ENCODE results near the gene TOMM40.
"Not testable (repeated sequence)": the region's sequence is repeated elsewhere in the genome, so short reads cannot be mapped to it uniquely, and the experiment has no call there.

TOMM40 gene

DNA sequence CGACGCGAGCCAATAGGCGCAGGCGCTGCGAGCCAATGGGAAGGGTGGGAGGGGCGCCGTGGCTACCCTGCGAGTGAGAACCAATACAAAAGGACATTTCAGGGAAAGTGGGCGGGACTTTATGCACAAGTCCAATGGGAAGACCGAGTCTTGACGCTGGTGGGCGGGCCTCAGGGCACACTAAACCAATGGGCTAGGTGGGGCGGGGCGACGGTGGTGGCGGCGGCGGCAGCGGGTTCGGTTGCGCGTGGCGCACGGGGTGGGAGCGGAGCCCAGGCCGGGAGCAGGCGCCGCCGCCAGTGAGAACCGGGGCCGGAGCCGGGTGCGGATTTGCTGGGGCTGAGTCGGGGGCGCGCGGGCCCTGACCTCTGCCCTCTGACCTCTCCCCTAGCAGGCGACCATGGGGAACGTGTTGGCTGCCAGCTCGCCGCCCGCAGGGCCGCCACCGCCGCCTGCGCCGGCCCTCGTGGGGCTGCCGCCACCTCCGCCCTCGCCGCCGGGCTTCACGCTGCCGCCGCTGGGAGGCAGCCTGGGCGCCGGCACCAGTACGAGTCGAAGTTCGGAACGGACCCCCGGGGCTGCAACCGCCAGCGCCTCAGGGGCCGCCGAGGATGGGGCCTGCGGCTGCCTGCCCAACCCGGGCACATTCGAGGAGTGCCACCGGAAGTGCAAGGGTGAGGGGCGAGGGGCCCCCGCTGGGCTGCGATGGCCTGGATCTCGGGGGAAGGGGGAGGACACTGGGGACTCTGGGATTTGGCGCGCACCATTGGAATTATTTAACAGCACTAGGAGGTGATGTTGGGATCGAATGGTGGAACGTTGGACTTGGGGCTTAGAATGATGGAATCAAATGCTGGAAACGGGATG lies at the start of gene TOMM40:
Gene TOMM40 (plus strand): TSS at position 239 of the 867 bp plus-strand sequence. CDS start 162 bp downstream, at position 401.
- no peak for DNase-seq

GRCh38 chr19:44845286-44845611 lies 45.8 kb upstream of the TOMM40 start:
- no peak for DNase-seq

DNA sequence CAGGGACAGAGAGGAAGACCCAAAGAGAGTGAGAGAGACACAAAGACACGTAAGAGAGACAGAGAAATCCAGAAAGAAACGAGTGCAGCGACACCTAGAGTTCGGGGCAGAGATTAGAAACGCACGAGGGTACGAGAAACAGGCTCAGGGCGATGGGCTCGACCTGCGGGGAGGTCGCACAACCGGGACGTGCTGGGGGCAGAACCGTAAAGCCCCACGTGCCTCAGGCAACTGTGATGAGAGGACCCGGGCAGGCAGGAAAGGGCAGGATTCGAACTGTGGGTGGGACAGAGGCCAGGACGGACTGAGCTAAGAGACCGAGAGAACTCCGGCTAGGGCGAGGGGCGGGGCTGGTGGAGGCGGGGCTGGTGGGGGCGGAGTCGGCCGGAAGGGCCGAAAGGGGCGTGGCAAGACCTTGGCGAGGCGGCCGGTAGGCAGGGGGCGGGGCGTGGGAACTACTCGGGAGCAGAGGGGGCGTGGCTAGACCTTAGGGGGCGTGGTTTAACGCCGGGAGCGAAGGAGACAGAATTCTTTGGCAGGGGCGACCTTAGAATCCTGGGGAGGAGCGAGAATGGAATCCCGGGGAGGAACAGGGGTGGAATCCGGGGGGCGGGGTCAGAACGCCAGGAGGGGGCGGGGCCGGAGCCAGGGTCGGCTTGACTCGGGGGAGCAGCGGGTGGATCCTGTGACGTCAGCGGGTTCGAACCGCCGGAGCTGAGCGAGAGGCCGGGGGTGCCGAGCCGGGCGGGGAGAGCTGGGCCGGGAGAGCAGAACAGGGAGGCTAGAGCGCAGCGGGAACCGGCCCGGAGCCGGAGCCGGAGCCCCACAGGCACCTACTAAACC lies 45.2 kb upstream of the TOMM40 start, which contains the start of gene NECTIN2:
Gene NECTIN2 (plus strand): TSS at position 686 of the 843 bp plus-strand sequence. CDS start 229 bp downstream, outside the sequence.
- DNase-seq, result peak; percentile 94

GRCh38 chr19:44846455-44847143 lies 44.5 kb upstream of the TOMM40 start:
- no peak for DNase-seq

DNA sequence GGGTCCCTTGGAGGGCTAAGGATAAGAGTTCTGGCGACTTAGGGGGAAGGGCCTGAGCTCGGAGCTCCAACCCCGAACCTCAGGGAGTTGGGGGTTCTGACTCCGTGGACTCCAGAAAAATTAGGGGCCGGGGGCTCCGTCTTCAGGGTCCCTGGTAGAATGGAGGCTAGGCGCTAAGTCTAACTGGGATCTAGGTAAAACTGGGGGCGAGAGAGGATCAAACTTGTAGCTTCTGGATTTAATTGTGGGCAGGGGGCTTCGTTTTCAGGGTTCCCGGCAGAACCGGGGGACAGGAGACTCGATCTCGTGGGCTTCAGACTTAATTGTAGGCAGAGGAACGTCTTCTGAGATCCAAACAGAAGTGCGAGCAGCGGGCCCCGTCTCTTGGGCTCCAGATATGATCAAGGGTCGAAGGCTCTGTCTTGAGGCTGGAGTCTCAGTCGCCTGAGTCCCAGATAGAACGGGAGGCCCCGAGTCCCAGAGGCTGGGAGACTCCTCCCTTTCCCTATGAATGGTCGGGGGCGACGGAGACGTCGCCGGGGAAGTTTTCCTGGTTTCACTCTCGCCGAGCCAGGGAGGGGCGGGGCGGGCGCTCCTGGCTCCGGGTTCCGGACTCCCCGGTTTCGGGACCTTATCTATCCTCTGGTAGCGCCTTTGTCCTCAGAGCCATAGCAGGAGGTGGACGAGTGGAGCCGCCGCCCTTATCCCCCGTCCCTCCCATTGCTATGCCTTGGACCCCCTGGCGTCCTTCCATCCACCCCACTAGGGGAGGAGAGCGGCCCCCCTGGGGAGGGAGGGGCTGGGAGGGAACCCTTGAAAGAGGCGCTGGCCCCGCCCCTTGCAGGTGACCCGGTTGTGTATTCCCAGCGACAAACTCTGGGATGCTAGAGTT lies 43.7 kb upstream of the TOMM40 start:
- DNase-seq, result peak; percentile 75

DNA sequence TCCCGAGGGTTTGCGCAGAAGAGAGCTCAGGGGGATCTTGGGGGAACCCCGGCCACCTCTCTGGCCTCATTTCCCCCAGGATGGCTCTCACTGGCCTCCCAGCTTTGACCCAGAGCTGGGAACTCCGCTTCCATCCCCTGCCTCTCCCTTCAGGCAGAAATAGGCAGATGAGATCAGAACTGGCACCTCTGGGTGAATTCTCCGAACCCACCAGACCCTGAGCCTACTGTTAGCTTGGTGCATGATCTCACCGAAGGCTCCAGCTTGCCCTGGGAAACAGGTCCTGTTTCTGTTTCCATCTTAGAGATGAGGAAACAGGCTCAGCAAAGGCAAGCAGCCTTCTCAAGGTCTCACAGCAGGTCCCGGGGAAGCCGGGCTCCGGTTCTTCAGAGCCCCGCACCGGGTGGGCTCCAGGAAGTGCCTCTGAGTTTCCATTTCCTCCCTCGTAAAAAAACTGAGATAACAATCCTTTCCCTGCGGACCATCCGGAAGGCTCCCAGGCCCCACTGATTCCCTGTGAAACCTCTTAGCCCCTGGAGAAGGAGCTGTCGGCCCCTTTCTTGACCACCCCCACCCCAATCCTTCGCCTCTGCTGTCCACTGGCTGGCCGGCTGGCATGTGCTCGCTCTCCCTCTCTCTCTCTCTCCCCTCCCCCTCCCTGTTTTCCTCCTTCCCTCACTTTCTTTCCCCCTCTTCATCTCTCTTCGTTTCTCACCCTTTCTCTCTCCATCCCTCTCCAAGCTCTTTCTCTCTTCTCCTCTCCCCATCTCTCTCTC lies 42.8 kb upstream of the TOMM40 start:
- DNase-seq, result peak; percentile 77

DNA sequence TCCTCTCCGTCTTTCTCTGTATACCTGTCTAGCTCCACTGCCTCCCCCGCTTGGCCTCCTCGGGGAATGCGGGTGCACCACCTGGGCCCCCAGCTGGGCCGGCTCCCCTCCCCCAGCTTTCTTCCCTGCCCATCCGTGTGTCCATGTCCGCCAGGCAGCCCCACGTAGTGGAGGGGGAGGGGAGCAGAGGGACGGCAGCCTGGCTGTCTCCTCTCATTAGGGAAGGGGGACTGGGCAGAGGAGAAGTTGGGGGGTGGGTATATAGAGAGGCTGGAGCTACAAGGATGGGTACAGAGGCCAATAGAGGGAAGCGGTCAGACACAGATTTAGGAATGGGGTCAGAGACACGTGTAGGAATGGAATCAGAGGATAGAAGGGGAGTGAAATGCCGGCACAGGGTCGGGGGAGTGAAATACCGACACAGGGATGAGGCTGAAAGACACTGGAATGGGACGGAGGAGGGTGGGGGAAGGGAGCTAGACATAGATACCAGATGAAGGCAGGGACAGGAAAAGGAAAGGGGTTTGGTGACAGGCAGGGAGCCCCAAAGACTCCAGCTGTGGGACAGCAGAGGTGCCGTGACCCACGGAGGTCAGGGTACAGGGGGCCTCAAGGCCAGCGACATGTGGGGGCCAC lies 42.1 kb upstream of the TOMM40 start:
- peak; percentile 89 for DNase-seq

DNA sequence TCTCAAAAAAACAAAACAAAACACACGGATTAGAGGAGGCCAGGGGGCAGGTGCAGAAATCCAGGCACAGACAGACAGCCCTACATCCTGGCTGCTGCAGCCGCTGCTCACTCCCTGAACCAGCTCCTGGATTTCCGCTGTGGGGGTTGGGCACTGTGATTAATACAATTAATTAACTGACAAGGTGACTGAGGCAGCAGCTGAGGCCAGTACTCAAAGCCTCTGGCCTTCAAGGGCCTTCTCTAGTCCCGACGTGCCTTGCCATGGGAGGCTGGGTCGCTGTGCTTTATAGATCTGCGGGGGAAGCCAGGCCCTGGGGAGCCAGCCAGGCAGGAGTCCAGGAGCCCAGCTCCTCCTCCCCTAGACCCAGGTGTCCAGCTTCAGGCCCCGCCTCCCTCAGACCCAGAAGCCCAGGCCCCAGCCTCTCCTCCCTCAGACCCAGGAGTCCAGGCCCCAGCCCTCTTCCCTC lies 40.4 kb upstream of the TOMM40 start:
- peak; percentile 22 for DNase-seq

- DNase-seq, result no peak
Observed at GRCh38 chr19:44851427-44851826, 39.6 kb upstream of the TOMM40 start.

DNA sequence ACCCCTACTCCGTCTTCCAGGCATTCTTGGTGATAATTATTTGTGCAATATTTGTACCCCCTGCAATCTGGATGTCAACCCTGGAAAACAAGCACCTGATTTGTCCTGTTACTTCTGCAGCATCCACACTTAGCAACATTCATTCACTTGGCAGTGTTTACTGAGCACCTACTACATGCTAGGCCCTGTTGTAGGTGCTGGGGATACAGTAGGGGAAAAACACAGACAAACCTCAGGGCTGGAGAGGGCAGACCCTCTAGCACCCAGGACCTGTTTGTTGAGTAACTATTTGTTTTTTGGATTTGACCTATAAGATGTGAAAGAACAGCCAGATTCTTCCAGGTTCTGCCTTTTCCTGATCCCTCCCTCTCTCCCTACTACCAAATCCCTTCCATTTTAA lies 35.4 kb upstream of the TOMM40 start:
- DNase-seq, result no peak

GRCh38 chr19:44856421-44857083 lies 34.5 kb upstream of the TOMM40 start:
- no peak for DNase-seq

- no peak for DNase-seq
Observed at GRCh38 chr19:44857837-44858236, 33.2 kb upstream of the TOMM40 start.

- DNase-seq, result not testable (repeated sequence)
Observed at GRCh38 chr19:44861576-44861975, 29.5 kb upstream of the TOMM40 start.

- DNase-seq, result no peak
Observed at GRCh38 chr19:44863990-44864389, 27.1 kb upstream of the TOMM40 start.

GRCh38 chr19:44865196-44865767 lies 25.8 kb upstream of the TOMM40 start:
- no peak for DNase-seq

DNA sequence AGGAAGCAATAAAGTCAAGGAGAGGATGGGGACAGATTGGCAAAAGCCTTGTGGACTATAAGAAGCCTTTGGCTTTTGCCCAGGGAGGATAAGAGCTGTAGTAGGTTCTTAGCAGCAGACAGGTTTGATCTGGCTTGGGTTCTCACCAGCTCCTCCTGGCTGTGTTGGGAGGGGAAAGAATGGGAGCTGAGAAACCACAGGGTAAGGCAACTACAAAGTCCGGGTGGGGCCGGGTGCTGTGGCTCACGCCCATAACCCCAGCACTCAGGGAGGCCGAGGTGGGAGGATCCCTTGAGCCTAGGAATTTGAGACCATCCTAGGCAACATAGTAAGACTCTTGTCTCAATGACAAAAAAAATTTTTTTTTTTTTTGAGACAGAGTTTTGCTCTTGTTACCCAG lies 24.4 kb upstream of the TOMM40 start:
- no peak for DNase-seq

- no peak for DNase-seq
Observed at GRCh38 chr19:44867578-44867977, 23.5 kb upstream of the TOMM40 start.

DNA sequence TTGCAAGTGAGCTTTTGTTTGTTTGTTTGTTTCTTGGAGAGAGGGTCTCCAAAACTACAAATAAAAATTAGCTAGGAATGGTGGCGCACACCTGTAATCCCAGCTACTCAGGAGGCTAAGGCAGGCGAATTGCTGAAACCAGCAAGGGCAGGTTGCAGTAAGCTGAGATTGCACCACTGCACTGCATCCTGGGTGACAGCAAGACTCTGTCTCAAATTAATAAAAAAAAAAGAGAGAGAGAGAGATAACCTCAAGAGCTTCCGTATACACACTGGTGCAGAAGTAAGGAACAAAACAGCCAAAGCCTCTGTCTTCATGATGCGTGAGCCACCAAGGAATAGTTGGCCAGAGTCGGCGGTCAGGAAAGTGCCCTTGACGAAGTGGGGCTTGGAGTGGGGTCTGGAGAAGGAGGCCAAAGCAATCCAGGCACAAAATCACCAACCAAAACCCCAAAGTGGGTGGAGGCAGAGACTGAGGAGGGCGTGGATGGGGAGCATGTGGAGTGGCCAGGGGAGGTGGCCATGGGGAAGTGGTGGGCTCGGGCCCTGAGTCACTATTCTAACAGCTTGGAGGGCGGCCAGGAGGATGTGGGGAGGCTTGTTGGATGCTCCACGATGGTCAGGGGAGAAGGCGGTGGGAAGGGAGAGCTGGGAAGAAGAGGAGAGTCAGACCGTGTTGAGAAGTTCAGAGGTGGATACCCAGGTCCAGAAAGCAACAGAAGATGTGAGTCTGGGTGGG lies 21.2 kb upstream of the TOMM40 start:
- DNase-seq, result no peak

GRCh38 chr19:44871809-44872208 lies 19.2 kb upstream of the TOMM40 start:
- no peak for DNase-seq
